WTC11 (cell line): Measurements from ENCODE around the gene SOWAHA.

Experiments
- NFYB ChIP-seq: sonication (generic); formaldehyde crosslinking; conservative IDR thresholded peaks from 2 replicates; pipeline ENCODE4 v1.8.0; 2022; ENCODE audit warnings: low read depth, missing genetic modification reagents
- NR1H2 ChIP-seq: sonication (generic); formaldehyde crosslinking; IDR thresholded peaks from 2 replicates; pipeline ENCODE4 v1.9.0; 2021; ENCODE audit warnings: mild to moderate bottlenecking, moderate library complexity, missing genetic modification reagents
- ZNF416 ChIP-seq: fragments of 250-450 bp; sonication (Bioruptor Pico); IDR thresholded peaks from 2 replicates; pipeline ENCODE4 v1.9.0; 2021; ENCODE audit warnings: mild to moderate bottlenecking, inconsistent platforms
- TF ChIP-seq, protein P1 (sequence below): fragments of 200-600 bp; IDR thresholded peaks from 2 replicates; pipeline ENCODE4 v1.8.0; 2022; ENCODE audit warnings: antibody characterized with exemption
- TF ChIP-seq, protein P2 (sequence below): sonication (generic); formaldehyde crosslinking; conservative IDR thresholded peaks from 2 replicates; pipeline ENCODE4 v1.8.1; 2022; ENCODE audit warnings: mild to moderate bottlenecking, missing genetic modification reagents
- TF ChIP-seq, protein P3 (sequence below): sonication (generic); formaldehyde crosslinking; IDR thresholded peaks from 2 replicates; pipeline ENCODE4 v1.8.1; 2022; ENCODE audit warnings: low read depth, missing genetic modification reagents, borderline replicate concordance
- TF ChIP-seq, protein P4 (sequence below): sonication (generic); formaldehyde crosslinking; IDR thresholded peaks from 2 replicates; pipeline ENCODE4 v1.8.1; 2023; ENCODE audit warnings: mild to moderate bottlenecking, missing genetic modification reagents

DNA sequence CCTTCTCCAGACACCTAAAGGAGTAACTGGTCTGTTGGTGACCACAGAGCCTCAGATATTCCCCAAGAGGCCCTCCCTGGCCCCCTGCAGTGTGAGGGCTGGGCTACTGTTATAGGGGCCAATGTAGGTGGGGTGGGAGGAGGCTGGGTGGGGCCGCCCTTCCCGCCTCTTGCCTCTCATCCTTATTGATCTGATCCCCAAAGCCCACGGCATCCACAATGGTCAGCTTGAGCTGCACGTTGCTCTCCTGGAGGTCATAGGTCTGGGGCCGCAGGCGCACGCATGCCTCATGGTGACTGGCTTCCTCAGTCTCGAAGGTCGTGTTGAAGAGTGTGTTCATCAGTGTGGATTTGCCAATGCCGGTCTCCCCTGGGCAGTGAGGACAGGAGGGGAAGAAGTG lies 49.1 kb upstream of the SOWAHA start:
- TF ChIP-seq, protein P1, sequence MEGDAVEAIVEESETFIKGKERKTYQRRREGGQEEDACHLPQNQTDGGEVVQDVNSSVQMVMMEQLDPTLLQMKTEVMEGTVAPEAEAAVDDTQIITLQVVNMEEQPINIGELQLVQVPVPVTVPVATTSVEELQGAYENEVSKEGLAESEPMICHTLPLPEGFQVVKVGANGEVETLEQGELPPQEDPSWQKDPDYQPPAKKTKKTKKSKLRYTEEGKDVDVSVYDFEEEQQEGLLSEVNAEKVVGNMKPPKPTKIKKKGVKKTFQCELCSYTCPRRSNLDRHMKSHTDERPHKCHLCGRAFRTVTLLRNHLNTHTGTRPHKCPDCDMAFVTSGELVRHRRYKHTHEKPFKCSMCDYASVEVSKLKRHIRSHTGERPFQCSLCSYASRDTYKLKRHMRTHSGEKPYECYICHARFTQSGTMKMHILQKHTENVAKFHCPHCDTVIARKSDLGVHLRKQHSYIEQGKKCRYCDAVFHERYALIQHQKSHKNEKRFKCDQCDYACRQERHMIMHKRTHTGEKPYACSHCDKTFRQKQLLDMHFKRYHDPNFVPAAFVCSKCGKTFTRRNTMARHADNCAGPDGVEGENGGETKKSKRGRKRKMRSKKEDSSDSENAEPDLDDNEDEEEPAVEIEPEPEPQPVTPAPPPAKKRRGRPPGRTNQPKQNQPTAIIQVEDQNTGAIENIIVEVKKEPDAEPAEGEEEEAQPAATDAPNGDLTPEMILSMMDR = no peak
- no peak for TF ChIP-seq NR1H2 (CRISPR knock-in tag)
- TF ChIP-seq, protein P2, sequence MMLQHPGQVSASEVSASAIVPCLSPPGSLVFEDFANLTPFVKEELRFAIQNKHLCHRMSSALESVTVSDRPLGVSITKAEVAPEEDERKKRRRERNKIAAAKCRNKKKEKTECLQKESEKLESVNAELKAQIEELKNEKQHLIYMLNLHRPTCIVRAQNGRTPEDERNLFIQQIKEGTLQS (CRISPR knock-in tag) = no peak
- no peak for TF ChIP-seq NFYB
- TF ChIP-seq, protein P3, sequence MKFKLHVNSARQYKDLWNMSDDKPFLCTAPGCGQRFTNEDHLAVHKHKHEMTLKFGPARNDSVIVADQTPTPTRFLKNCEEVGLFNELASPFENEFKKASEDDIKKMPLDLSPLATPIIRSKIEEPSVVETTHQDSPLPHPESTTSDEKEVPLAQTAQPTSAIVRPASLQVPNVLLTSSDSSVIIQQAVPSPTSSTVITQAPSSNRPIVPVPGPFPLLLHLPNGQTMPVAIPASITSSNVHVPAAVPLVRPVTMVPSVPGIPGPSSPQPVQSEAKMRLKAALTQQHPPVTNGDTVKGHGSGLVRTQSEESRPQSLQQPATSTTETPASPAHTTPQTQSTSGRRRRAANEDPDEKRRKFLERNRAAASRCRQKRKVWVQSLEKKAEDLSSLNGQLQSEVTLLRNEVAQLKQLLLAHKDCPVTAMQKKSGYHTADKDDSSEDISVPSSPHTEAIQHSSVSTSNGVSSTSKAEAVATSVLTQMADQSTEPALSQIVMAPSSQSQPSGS (CRISPR knock-in tag) = no peak
- TF ChIP-seq, protein P4, sequence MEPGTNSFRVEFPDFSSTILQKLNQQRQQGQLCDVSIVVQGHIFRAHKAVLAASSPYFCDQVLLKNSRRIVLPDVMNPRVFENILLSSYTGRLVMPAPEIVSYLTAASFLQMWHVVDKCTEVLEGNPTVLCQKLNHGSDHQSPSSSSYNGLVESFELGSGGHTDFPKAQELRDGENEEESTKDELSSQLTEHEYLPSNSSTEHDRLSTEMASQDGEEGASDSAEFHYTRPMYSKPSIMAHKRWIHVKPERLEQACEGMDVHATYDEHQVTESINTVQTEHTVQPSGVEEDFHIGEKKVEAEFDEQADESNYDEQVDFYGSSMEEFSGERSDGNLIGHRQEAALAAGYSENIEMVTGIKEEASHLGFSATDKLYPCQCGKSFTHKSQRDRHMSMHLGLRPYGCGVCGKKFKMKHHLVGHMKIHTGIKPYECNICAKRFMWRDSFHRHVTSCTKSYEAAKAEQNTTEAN = no peak
- no peak for TF ChIP-seq ZNF416
